CD4-positive, alpha-beta T cell (primary cell): ENCODE measurements around the gene DNER. TPM values are rescaled to one million over a fixed set of nuclear protein-coding genes. Genes with fewer than 3 reads are reported as not detected.

Experiments
- ATAC-seq: fragments of 200-7000 bp; cut with Tn5 transposase; one replicate; pipeline ENCODE4 v1.10.0; 2022; ENCODE audit warnings: mild to moderate bottlenecking; ENCODE audit not compliant: poor library complexity
- CTCF ChIA-PET: fragments of 350-600 bp; sonication (Branson Sonifier 250); formaldehyde crosslinking; loops from one replicate; lab custom pipeline; 2021; ENCODE audit warnings: antibody characterized with exemption, inconsistent platforms; lab: Charles Lee
- POLR2A ChIA-PET: fragments of 350-600 bp; sonication (Branson Sonifier 250); formaldehyde crosslinking; loops from one replicate; lab custom pipeline; 2021; ENCODE audit warnings: antibody characterized with exemption, inconsistent platforms; lab: Charles Lee
- DNase-seq, 14 experiments: peaks; one replicate each; pipeline ENCODE4 v3.0.0-alpha.2; 2013 to 2020; ENCODE audit warnings: mixed read lengths in 2 of 14
- H3K27ac ChIP-seq, 2 donors: one replicate each; pipeline versions ENCODE4 v1.5.1 to v1.7.0; 2013; ENCODE audit warnings: low read length in 2 of 2, low read depth in 1 of 2, mild to moderate bottlenecking in 1 of 2
- H3K27me3 ChIP-seq, 2 experiments: 1 replicate in 1 of 2; 2 replicates in 1 of 2; pipeline versions ENCODE4 v1.6.1 to v1.7.0; 2013; ENCODE audit warnings: low read length in 2 of 2, control low read depth in 1 of 2, mild to moderate bottlenecking in 1 of 2, moderate library complexity in 1 of 2; ENCODE audit not compliant: insufficient read depth in 2 of 2, control insufficient read depth in 1 of 2
- H3K36me3 ChIP-seq: one replicate; pipeline ENCODE4 v1.6.1; 2013; ENCODE audit warnings: low read length, control low read depth; ENCODE audit not compliant: insufficient read depth
- H3K4me1 ChIP-seq: one replicate; pipeline ENCODE4 v1.6.1; 2013; ENCODE audit warnings: low read length, control low read depth; ENCODE audit not compliant: insufficient read depth
- H3K4me3 ChIP-seq: one replicate; pipeline ENCODE4 v1.5.1; 2013; ENCODE audit warnings: mild to moderate bottlenecking, low read length, moderate library complexity
- H3K9me3 ChIP-seq, 2 experiments: 1 replicate in 1 of 2; 2 replicates in 1 of 2; pipeline versions ENCODE4 v1.6.1 to v1.7.0; 2013; ENCODE audit warnings: low read length in 2 of 2, mild to moderate bottlenecking in 2 of 2, control low read depth in 1 of 2, moderate library complexity in 1 of 2; ENCODE audit not compliant: control insufficient read depth in 1 of 2, insufficient read depth in 1 of 2
- H3K27ac Mint-ChIP-seq: one replicate; pipeline ENCODE4 v1.8.0; 2020; ENCODE audit warnings: mixed read lengths
- H3K27me3 Mint-ChIP-seq: one replicate; pipeline ENCODE4 v1.8.0; 2021; ENCODE audit warnings: mixed read lengths
- H3K36me3 Mint-ChIP-seq: one replicate; pipeline ENCODE4 v1.8.0; 2021; ENCODE audit warnings: low read depth, mixed read lengths
- H3K4me1 Mint-ChIP-seq: one replicate; pipeline ENCODE4 v1.8.0; 2021; ENCODE audit warnings: low read depth, mixed read lengths
- H3K4me3 Mint-ChIP-seq: one replicate; pipeline ENCODE4 v1.8.0; 2020; ENCODE audit warnings: mild to moderate bottlenecking, mixed read lengths
- H3K9me3 Mint-ChIP-seq: one replicate; pipeline ENCODE4 v1.8.0; 2020; ENCODE audit warnings: mixed read lengths
- CTCF ChIP-seq: fragments of 200-600 bp; IDR thresholded peaks from one replicate; pipeline ENCODE4 v1.8.0; 2022; ENCODE audit warnings: antibody characterized with exemption, mild to moderate bottlenecking
- intact Hi-C, 2 experiments: fragments of 100-400 bp; cut with DNase I in 1 of 2; cut with micrococcal nuclease in 1 of 2; formaldehyde crosslinking; loops; one replicate each; pipeline versions ENCODE4 v1.15.1 to v1.9.0; 2023 to 2025; cut with DNase I, micrococcal nuclease
- total RNA-seq, 174 experiments: library from RNA in 2 of 174; stranded (reverse) in 2 of 174; gene quantifications; one replicate each; pipeline ENCODE4 v1.2.3 and lab custom pipeline; 2021 to 2026

DNER gene
- total RNA-seq, 2 experiments from 2014 or later = not detected

DNA sequence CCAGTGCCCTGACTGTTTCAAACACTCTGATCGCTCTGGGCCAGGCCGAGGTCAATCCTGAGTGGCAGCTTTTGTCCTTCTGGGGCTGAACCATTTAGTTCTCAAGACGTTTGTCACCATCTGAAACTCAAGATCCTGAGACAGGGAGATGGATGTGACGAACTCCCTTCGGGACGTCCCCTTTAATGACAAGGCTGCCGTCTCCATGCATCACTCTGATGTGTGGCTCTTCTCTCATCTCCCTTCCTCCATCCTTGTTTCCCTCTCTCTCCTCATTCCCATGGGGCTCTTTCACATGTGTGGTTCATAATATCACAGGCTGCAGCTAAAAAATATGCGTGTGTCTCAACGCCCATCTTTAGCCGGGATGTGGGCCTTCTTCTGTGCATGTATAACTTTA lies 189.6 kb downstream of the DNER start:
- Histone ChIP-seq H3K4me3 (no peak overlapping the region), H3K27ac (no peak overlapping the region), H3K4me1 (no peaks in the 10 kb centered on the region), H3K9me3 (peaks cover 0 to 3% of the 10 kb centered on the region in 2 experiments), H3K27me3 (no peaks in the 10 kb centered on the region), H3K36me3 (no peaks in the 10 kb centered on the region)
- H3K4me1 Mint-ChIP-seq = no peaks in the 10 kb centered on the region
- DNase-seq (no peak), ATAC-seq (no peak)
- no peaks in the 10 kb centered on the region for H3K36me3 Mint-ChIP-seq
- no peaks in the 10 kb centered on the region for H3K9me3 Mint-ChIP-seq
- H3K27me3 Mint-ChIP-seq = peaks cover 22% of the 10 kb centered on the region
- ChIA-PET CTCF (no interaction called here), POLR2A (no interaction called here)
- TF ChIP-seq CTCF = no peak
- H3K27ac Mint-ChIP-seq = no peak overlapping the region
- H3K4me3 Mint-ChIP-seq = no peak overlapping the region
- intact Hi-C loops = no loop called here

GRCh38 chr2:229523663-229524062 lies 190.7 kb downstream of the DNER start:
- H3K27ac ChIP-seq = no peak overlapping the region
- intact Hi-C loops = no loop called here
- Mint-ChIP-seq H3K9me3 (no peaks in the 10 kb centered on the region), H3K36me3 (no peaks in the 10 kb centered on the region), H3K27ac (no peak overlapping the region), H3K27me3 (peaks cover 22% of the 10 kb centered on the region), H3K4me1 (no peaks in the 10 kb centered on the region), H3K4me3 (no peak overlapping the region)
- ChIA-PET CTCF (no interaction called here), POLR2A (no interaction called here)
- H3K36me3 ChIP-seq = no peaks in the 10 kb centered on the region
- no peaks in the 10 kb centered on the region for H3K27me3 ChIP-seq
- DNase-seq = no peak
- ATAC-seq = no peak
- peaks cover 0 to 3% of the 10 kb centered on the region in 2 experiments for H3K9me3 ChIP-seq
- H3K4me3 ChIP-seq = no peak overlapping the region
- no peaks in the 10 kb centered on the region for H3K4me1 ChIP-seq
- TF ChIP-seq CTCF = no peak

DNA sequence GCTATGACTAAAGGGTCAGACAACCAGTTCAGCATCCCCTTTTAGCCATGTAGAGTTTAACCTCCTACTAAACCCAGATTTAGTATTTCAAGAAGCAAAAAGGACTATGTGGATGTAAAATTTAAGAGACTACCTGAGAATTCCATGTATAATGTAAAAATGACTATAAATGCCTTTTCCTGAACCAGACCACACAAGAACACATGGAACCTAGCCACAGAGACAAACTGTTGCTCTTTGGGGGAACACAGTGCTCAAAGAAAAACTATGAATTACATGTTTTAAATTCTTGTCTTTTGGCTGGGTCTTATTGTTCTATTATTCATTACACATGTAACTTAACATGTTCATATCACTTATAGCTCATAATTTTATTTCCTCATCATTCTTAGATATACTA lies 192.8 kb downstream of the DNER start:
- Histone ChIP-seq H3K27me3 (no peaks in the 10 kb centered on the region), H3K4me3 (no peak overlapping the region), H3K36me3 (no peaks in the 10 kb centered on the region), H3K27ac (no peak overlapping the region), H3K4me1 (no peaks in the 10 kb centered on the region), H3K9me3 (peaks cover 0 to 2% of the 10 kb centered on the region in 2 experiments)
- Mint-ChIP-seq H3K4me1 (no peaks in the 10 kb centered on the region), H3K27ac (no peak overlapping the region), H3K36me3 (no peaks in the 10 kb centered on the region), H3K4me3 (no peak overlapping the region), H3K9me3 (no peaks in the 10 kb centered on the region), H3K27me3 (peaks cover 17% of the 10 kb centered on the region)
- intact Hi-C loops = no loop called here
- ChIA-PET CTCF (interaction anchor here (0.7 kb wide), 1 partner anchor 10 kb away, joined by 3 read pairs; no protein-coding TSS in a partner anchor), POLR2A (no interaction called here)
- no peak for ATAC-seq
- no peak for TF ChIP-seq CTCF
- DNase-seq = no peak
